ENCODE results near the gene MCC. TPM values are rescaled to one million over a fixed set of nuclear protein-coding genes. Genes with fewer than 3 reads are reported as not detected.

The MCC gene
- total RNA-seq, 4 donors from 2014 or later: 57.7 to 91.5 (median 76.0) TPM

DNA sequence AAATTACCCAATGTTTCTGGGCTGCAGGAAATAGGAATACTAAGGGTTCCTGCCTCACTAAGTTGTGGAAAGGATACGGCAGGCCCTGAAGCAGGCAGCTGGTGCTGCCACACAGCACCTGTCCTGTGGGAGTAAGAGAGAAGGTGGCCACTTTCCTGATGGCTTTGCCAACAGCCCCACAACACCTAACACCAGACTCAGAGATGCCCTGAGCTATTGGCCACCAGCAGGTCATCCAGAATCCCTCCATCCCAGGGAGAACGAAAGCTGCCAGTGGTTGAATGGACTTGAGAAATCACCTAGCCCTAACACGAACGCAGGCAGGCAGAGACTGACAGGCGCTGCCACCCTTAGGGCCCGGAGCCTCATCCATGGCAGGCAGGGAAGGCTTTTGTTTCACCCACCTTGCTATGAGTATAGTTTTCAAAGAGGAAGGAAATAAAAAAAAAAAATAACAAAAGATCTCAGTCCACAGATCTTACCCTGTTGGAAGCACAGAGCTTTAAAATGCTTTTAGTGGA is 429.5 kb downstream of the MCC start:
- no peak overlapping the region for H3K4me3 ChIP-seq (ENCODE audit: low read depth, poor library complexity, severe bottlenecking)
- peak in 1 of 2 donors; percentile 65 for DNase-seq (ENCODE audit: low spot score in 2 of 2)
- WGBS, 2 donors: 49 to 66% methylated on average over 6 of the region's 6 CpGs
- intact Hi-C loops (cut with DNase I; ENCODE audit: low total_unique reads): no loop called here
- TF ChIP-seq, protein P1, sequence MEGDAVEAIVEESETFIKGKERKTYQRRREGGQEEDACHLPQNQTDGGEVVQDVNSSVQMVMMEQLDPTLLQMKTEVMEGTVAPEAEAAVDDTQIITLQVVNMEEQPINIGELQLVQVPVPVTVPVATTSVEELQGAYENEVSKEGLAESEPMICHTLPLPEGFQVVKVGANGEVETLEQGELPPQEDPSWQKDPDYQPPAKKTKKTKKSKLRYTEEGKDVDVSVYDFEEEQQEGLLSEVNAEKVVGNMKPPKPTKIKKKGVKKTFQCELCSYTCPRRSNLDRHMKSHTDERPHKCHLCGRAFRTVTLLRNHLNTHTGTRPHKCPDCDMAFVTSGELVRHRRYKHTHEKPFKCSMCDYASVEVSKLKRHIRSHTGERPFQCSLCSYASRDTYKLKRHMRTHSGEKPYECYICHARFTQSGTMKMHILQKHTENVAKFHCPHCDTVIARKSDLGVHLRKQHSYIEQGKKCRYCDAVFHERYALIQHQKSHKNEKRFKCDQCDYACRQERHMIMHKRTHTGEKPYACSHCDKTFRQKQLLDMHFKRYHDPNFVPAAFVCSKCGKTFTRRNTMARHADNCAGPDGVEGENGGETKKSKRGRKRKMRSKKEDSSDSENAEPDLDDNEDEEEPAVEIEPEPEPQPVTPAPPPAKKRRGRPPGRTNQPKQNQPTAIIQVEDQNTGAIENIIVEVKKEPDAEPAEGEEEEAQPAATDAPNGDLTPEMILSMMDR (IDR thresholded peaks at IDR 0.05): no peak
- TF ChIP-seq POLR2A (IDR thresholded peaks at IDR 0.05): no peak

DNA sequence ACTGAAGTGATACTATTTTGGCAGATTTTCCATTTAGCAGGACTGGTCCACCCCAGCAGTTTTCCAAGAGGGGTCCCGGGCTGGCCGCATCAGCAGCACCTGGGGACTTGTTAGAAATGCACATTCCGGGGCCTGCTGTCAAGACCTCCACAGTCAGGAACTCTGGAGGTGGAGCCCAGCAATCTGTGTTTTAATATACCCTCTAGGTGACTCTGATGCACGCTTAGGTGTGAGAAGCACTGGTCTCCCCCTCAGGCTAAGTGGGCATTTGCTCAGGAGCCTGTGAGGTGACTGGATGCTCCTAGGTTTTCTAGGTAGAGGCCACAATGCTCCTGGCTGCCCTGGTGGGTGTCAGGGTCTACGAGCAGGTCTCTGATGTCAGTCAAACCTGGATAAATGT is 430.0 kb downstream of the MCC start:
- H3K4me3 ChIP-seq (ENCODE audit: low read depth, poor library complexity, severe bottlenecking): no peak overlapping the region
- TF ChIP-seq POLR2A (IDR thresholded peaks at IDR 0.05): no peak
- TF ChIP-seq, protein P1 (IDR thresholded peaks at IDR 0.05): no peak
- WGBS, 2 donors: 82 to 89% methylated on average over 5 of the region's 5 CpGs
- DNase-seq (ENCODE audit: low spot score in 2 of 2): peak in 1 of 2 donors; percentile 49
- intact Hi-C loops (cut with DNase I; ENCODE audit: low total_unique reads): no loop called here

DNA sequence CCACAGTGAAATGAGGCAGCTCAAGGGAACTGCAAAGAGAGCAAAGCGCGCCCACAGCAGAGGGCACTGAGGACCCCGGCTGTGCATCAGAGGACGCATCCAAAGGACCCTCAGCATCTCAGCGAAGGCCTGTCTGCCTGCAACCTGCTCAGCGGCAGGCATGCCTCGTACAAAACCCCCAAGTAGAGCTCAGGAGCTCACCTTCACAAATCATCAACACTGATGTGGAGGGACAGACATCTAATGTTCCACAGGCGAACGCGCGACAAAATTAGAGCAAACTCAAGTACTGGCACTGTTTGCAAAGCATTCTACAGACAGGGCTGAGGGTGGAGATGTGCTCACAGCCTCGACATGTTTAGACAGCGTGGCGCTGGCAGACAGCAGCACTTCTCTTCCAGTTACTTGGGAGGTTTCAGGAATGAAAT is 430.7 kb downstream of the MCC start:
- DNase-seq (ENCODE audit: low spot score in 2 of 2): peak in 1 of 2 donors; percentile 81
- WGBS, 2 donors: 63 to 65% methylated on average over 14 of the region's 14 CpGs
- TF ChIP-seq, protein P1 (IDR thresholded peaks at IDR 0.05): no peak
- no peak for TF ChIP-seq POLR2A (IDR thresholded peaks at IDR 0.05)
- intact Hi-C loops (cut with DNase I; ENCODE audit: low total_unique reads): no loop called here
- H3K4me3 ChIP-seq (ENCODE audit: low read depth, poor library complexity, severe bottlenecking): no peak overlapping the region

DNA sequence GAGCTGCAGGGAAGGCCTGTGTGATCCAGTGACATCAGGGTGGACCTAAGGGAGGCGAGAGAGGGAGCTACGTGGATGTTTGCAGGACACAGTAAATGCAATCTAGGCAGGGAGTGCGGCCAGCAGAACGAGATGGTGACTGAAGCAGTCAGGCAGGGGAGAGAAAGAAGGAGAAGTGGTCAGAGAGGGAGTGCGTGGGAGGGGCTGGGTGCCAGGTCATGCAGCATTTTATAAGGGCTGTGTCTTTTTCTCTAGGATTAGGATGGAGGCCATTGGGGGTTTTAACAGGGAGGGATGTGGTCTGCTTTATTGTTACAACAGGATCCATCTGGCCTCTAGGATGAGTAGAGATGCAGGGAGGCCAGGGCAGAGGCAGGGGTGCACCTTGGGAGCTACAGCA is 431.3 kb downstream of the MCC start:
- WGBS, 2 donors: 91 to 92% methylated on average over 5 of the region's 5 CpGs
- intact Hi-C loops (cut with DNase I; ENCODE audit: low total_unique reads): no loop called here

DNA sequence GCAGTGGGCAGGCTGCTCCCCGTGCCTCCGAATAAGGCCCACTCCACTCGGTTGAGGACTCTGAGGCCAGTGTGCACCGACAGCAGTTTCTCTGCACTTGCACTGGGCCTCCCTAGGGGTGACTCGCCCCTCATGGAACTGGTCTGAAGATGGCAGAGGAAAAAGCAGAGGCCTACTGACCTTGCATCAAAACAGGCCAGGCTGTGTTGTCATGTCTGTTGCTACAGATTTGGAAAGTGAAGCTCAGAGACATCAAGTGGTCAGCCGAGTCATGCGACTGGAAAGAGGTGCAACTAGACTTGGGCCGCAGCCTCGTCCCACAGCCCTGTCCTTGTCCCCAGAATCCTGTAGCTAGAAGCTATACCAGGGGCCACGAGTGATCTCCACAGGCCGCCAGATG is 433.4 kb downstream of the MCC start:
- DNase-seq (ENCODE audit: low spot score in 2 of 2): no peak
- TF ChIP-seq, protein P1 (IDR thresholded peaks at IDR 0.05): no peak
- no peak for TF ChIP-seq POLR2A (IDR thresholded peaks at IDR 0.05)
- no peak overlapping the region for H3K4me3 ChIP-seq (ENCODE audit: low read depth, poor library complexity, severe bottlenecking)
- intact Hi-C loops (cut with DNase I; ENCODE audit: low total_unique reads): no loop called here
- WGBS, 2 donors: 96 to 98% methylated on average over 8 to 11 of the region's 11 CpGs

More for the DNA sequence above, 431.3 kb downstream of the MCC start:
- H3K4me3 ChIP-seq (ENCODE audit: low read depth, poor library complexity, severe bottlenecking): no peak overlapping the region
- TF ChIP-seq, protein P1 (IDR thresholded peaks at IDR 0.05): no peak
- no peak for TF ChIP-seq POLR2A (IDR thresholded peaks at IDR 0.05)
- peak in 1 of 2 donors; percentile 59 for DNase-seq (ENCODE audit: low spot score in 2 of 2)

DNA sequence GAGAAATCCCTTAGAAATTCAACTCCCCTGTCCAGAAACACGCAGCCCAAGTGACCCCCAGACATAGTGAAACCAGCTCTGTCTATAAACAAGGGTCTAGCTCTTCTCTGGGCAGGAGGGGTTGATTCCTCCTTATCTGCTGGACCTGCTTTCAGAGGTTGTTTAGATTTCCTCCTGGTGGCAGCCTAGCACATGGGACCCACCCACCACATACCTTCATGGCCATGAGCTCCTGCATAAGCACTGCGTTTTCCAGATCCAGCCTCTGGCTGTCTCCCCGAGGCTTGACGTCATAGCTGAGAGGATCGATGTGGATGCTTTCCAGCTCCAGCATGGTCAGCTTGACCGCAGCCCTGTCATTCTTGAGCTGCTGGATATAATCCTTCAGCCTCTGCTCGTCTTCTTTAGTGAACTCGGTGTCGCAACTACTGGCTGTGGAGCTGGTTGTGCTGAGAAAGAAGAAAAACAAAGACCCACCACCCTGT is 434.7 kb downstream of the MCC start:
- no peak overlapping the region for H3K4me3 ChIP-seq (ENCODE audit: low read depth, poor library complexity, severe bottlenecking)
- intact Hi-C loops (cut with DNase I; ENCODE audit: low total_unique reads): no loop called here
- WGBS, 2 donors: 96% methylated on average over 9 of the region's 9 CpGs
- no peak for TF ChIP-seq POLR2A (IDR thresholded peaks at IDR 0.05)
- TF ChIP-seq, protein P1 (IDR thresholded peaks at IDR 0.05): no peak
- DNase-seq (ENCODE audit: low spot score in 2 of 2): peak in 1 of 2 donors; percentile 61
